ENCODE results near the gene MED13.
"Not testable (repeated sequence)": the region's sequence is repeated elsewhere in the genome, so short reads cannot be mapped to it uniquely, and the experiment has no call there.

The MED13 gene

DNA sequence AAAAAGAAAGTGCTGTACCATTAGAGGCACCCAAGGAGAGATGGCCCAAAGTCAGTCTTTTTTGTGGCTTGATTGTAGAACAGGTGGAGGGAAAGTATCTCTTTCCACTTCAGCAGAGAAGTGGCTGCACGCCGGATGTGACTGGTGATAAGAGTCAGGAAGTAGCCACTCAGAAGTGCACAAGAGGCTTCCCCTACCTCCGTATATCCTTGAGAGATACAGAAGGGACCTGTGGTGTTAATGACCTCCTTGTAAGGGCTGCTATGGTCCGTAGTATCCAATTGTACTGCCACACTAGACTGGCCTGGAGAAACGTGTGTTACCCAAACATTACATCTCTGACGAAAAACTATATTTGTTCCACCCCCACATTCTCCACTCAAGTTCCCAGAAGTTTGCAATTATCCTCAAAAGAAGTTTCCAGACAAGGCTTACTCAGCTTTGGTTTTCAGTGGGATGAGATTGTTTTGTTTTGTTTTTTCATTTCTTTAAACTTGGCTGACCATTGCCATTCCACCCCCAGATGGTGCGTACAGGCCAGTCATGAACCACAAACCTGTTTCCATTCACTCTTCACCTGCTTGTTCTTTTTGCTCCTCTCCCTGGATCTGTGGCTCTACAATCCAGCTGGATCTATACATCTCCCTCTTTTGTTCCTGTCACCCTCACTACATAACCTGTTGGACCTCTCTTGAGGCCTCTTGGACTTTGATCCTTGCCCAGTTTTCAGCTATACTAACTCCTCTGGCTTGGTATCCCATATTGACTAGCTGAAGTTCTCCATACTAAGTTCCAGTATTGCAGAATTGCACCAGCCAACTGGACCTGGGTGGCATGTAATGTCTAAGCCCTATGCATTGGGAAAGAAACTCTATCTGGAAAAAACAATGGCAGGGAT, 20.7 kb upstream of the MED13 start:
- Histone ChIP-seq H3K4me3 (ENCODE audit: low read depth in 1 of 2, low read length in 2 of 2) (no peak overlapping the region), H3K36me3 (ENCODE audit: control insufficient read depth in 1 of 2, insufficient read depth in 2 of 2, low read length in 2 of 2) (no peaks in the 10 kb centered on the region), H3K27me3 (ENCODE audit: low read depth, low read length) (no peaks in the 10 kb centered on the region), H3K9me3 (ENCODE audit: control insufficient read depth in 1 of 2, low read length in 2 of 2) (no peaks in the 10 kb centered on the region), H3K4me1 (ENCODE audit: control insufficient read depth in 1 of 2, insufficient read depth in 2 of 2, low read length in 2 of 2) (peaks cover 0 to 4% of the 10 kb centered on the region in 2 donors), H3K27ac (ENCODE audit: low read length) (no peak overlapping the region)

DNA sequence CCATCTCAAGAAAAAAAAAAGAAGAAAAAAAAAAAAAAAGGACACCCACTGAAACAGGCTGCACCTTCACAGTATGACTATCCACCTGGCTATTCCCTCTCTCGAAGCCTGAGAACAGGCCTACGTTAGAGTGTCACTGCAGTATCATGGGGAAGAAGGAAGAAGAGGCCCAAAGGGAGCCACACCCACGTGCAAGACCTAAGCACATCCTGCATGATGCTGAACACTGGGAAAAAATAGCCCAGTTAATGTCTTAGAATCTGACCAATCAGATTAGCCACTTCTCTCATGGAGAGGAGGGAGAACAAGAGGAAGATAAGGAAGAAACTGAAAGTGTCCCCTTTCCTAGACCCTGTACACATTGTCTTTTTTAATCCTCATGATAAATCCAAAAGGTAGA, 19.5 kb upstream of the MED13 start:
- no peaks in the 10 kb centered on the region for H3K36me3 ChIP-seq (ENCODE audit: control insufficient read depth in 1 of 2, insufficient read depth in 2 of 2, low read length in 2 of 2)

DNA sequence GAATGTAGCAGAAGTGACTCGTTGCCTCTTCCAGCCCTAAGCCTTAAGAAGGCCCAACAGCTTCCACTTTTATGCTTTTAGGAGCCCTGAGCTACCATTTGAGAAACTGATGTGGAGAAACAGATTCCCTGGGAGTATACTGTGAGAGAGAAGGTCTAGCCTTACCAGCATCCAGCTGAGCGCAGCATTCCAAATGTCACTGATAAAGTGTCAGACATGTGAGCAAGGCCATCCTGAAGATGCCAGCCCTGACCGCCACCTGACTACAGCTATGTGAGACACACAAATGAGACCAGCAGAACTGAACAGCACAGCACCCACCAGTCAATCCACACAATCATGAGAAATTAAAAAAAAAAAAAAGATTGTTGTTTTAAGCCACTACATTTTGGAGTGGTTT, 18.6 kb upstream of the MED13 start:
- no peaks in the 10 kb centered on the region for H3K36me3 ChIP-seq (ENCODE audit: control insufficient read depth in 1 of 2, insufficient read depth in 2 of 2, low read length in 2 of 2)
- no peak overlapping the region for H3K4me3 ChIP-seq (ENCODE audit: low read depth in 1 of 2, low read length in 2 of 2)
- H3K27ac ChIP-seq (ENCODE audit: low read length), result no peak overlapping the region
- H3K27me3 ChIP-seq (ENCODE audit: low read depth, low read length), result no peaks in the 10 kb centered on the region
- no peaks in the 10 kb centered on the region for H3K9me3 ChIP-seq (ENCODE audit: control insufficient read depth in 1 of 2, low read length in 2 of 2)
- H3K4me1 ChIP-seq (ENCODE audit: control insufficient read depth in 1 of 2, insufficient read depth in 2 of 2, low read length in 2 of 2), result peaks cover 0 to 4% of the 10 kb centered on the region in 2 donors

More for the DNA sequence above, 19.5 kb upstream of the MED13 start:
- Histone ChIP-seq H3K9me3 (ENCODE audit: control insufficient read depth in 1 of 2, low read length in 2 of 2) (no peaks in the 10 kb centered on the region), H3K27ac (ENCODE audit: low read length) (no peak overlapping the region), H3K4me3 (ENCODE audit: low read depth in 1 of 2, low read length in 2 of 2) (no peak overlapping the region), H3K4me1 (ENCODE audit: control insufficient read depth in 1 of 2, insufficient read depth in 2 of 2, low read length in 2 of 2) (peaks cover 0 to 4% of the 10 kb centered on the region in 2 donors), H3K27me3 (ENCODE audit: low read depth, low read length) (no peaks in the 10 kb centered on the region)

DNA sequence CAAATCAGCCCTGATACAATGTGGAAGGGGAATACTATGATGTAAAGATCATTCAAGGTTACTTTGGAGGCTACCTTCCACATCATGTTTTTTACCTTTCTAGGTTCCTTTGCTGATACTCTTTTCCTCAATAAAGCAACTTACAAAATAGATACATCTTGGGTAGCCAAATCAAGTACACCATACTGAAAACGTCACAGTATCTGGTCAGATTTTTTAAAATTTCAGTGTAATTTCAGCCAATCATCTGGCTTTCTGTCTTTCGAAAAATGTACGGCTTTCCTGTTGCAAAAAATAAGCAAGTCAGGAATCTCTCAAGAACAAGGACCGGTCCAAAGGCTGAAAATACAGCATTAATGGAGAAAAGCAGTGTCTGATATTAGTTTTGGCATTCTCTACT, 15.6 kb upstream of the MED13 start:
- Histone ChIP-seq H3K4me3 (ENCODE audit: low read depth in 1 of 2, low read length in 2 of 2) (no peak overlapping the region), H3K27ac (ENCODE audit: low read length) (no peak overlapping the region), H3K9me3 (ENCODE audit: control insufficient read depth in 1 of 2, low read length in 2 of 2) (no peaks in the 10 kb centered on the region), H3K4me1 (ENCODE audit: control insufficient read depth in 1 of 2, insufficient read depth in 2 of 2, low read length in 2 of 2) (peaks cover 0 to 1% of the 10 kb centered on the region in 2 donors), H3K27me3 (ENCODE audit: low read depth, low read length) (no peaks in the 10 kb centered on the region), H3K36me3 (ENCODE audit: control insufficient read depth in 1 of 2, insufficient read depth in 2 of 2, low read length in 2 of 2) (no peaks in the 10 kb centered on the region)

DNA sequence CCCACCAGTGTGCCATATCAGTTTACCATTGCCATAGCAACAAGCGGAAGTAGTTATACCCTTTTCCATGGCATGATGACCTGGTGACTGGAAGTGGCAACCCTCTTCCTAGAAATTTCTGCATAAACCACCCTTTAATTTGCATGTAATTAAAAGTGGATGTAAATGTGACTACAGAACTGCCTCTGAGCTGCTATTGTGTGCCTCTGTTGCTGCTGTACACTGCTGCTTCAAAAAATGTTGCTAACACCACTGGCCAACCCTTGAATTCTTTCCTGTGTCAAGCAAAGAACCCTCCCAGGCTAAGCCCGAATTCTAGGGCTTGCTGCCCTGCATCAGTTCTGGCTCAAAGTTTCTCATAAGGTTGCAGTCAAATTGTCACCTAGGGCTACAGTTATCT, 12.9 kb upstream of the MED13 start:
- Histone ChIP-seq H3K36me3 (ENCODE audit: control insufficient read depth in 1 of 2, insufficient read depth in 2 of 2, low read length in 2 of 2) (no peaks in the 10 kb centered on the region), H3K4me1 (ENCODE audit: control insufficient read depth in 1 of 2, insufficient read depth in 2 of 2, low read length in 2 of 2) (no peaks in the 10 kb centered on the region), H3K9me3 (ENCODE audit: control insufficient read depth in 1 of 2, low read length in 2 of 2) (no peaks in the 10 kb centered on the region), H3K27me3 (ENCODE audit: low read depth, low read length) (no peaks in the 10 kb centered on the region), H3K4me3 (ENCODE audit: low read depth in 1 of 2, low read length in 2 of 2) (no peak overlapping the region), H3K27ac (ENCODE audit: low read length) (no peak overlapping the region)

DNA sequence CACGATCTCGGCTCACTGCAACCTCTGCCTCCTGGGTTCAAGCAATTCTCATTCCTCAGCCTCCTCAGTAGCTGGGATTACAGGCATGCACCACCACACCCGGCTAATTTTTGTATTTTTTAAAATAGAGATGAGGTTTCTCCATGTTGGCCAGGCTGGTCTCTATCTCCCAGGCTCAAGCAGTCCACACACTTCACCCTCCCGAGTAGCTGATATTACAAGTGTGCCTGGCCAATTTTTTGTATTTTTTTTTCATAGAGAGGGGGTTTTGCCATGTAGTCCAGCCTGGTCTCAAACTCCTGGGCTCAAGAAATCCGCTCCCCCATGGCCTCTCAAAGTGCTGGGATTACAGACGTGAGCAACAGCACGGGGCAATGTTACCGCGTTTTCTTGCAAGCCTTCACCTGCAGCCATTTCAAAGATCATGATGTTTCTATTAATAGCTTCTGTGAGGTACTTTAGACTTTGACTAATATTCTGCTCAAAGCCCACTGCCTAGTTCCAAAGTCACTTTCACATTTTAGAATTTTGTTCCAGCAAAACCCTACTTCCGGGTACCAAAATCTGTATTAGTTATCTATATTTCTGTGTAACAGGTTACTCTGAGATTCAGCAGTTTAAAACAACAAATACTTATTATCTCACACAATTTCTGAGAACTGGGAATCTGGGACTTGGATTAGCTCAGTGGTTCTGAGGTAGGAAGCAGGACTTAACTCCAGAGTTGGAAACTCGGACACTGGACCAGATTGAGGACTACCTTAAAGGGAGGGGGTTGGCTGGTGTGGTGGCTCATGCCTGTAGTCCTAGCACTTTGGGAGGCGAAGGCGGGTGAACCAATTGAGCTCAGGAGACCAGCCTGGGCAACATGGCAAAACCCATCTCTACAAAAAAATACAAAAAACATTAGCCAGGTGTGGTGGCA, 12.0 kb upstream of the MED13 start:
- H3K36me3 ChIP-seq (ENCODE audit: control insufficient read depth in 1 of 2, insufficient read depth in 2 of 2, low read length in 2 of 2), result no peaks in the 10 kb centered on the region
- no peak overlapping the region for H3K27ac ChIP-seq (ENCODE audit: low read length)
- H3K27me3 ChIP-seq (ENCODE audit: low read depth, low read length), result no peaks in the 10 kb centered on the region
- no peaks in the 10 kb centered on the region for H3K9me3 ChIP-seq (ENCODE audit: control insufficient read depth in 1 of 2, low read length in 2 of 2)
- H3K4me1 ChIP-seq (ENCODE audit: control insufficient read depth in 1 of 2, insufficient read depth in 2 of 2, low read length in 2 of 2), result no peaks in the 10 kb centered on the region
- H3K4me3 ChIP-seq (ENCODE audit: low read depth in 1 of 2, low read length in 2 of 2), result no peak overlapping the region

DNA sequence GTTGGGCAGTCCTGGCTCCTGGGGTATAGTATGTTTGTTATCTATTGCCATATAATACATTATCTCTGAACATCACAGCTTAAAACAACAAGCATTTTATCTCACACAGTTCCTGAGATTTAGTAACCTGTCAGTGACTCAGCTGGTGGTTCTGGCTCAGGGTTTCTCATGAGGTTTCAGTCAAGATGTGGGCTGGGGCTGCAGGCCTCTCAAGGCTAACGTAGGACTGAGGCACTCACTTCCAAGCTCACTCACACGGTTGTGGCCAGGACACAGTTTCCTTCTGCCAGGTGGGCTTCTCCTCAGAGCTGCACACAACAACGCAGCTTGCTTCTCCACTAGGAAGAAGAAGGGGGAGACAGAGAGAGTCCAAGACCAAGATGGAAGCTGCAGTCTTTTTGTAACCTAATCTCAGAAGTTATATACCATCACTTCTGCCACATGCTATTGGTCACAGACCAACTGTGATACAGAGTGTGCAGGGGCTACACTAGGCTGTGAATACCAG, 10.3 kb upstream of the MED13 start:
- Histone ChIP-seq H3K9me3 (ENCODE audit: control insufficient read depth in 1 of 2, low read length in 2 of 2) (no peaks in the 10 kb centered on the region), H3K4me3 (ENCODE audit: low read depth in 1 of 2, low read length in 2 of 2) (no peak overlapping the region), H3K27ac (ENCODE audit: low read length) (no peak overlapping the region), H3K4me1 (ENCODE audit: control insufficient read depth in 1 of 2, insufficient read depth in 2 of 2, low read length in 2 of 2) (no peaks in the 10 kb centered on the region), H3K27me3 (ENCODE audit: low read depth, low read length) (no peaks in the 10 kb centered on the region), H3K36me3 (ENCODE audit: control insufficient read depth in 1 of 2, insufficient read depth in 2 of 2, low read length in 2 of 2) (no peaks in the 10 kb centered on the region)

DNA sequence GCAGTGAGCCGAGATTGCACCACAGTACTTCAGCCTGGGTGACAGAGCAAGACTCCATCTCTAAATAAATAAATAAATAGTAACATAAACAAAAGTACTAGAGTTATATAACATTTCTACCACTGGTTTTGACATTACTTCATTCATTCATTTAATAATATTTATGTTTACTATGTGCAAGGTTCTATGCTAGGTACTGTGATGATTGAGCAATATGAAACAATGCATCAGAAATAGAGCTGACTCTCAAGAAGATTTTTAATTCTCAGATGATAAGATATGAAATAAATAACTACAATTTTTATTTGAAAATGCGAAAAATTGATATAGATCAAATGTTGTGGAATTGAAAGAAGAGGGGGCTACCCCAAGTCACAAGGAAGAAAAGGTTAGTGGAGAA, 8.9 kb upstream of the MED13 start:
- no peaks in the 10 kb centered on the region for H3K36me3 ChIP-seq (ENCODE audit: control insufficient read depth in 1 of 2, insufficient read depth in 2 of 2, low read length in 2 of 2)
- no peaks in the 10 kb centered on the region for H3K9me3 ChIP-seq (ENCODE audit: control insufficient read depth in 1 of 2, low read length in 2 of 2)
- no peaks in the 10 kb centered on the region for H3K27me3 ChIP-seq (ENCODE audit: low read depth, low read length)
- no peak overlapping the region for H3K27ac ChIP-seq (ENCODE audit: low read length)
- H3K4me1 ChIP-seq (ENCODE audit: control insufficient read depth in 1 of 2, insufficient read depth in 2 of 2, low read length in 2 of 2), result no peaks in the 10 kb centered on the region
- H3K4me3 ChIP-seq (ENCODE audit: low read depth in 1 of 2, low read length in 2 of 2), result no peak overlapping the region

DNA sequence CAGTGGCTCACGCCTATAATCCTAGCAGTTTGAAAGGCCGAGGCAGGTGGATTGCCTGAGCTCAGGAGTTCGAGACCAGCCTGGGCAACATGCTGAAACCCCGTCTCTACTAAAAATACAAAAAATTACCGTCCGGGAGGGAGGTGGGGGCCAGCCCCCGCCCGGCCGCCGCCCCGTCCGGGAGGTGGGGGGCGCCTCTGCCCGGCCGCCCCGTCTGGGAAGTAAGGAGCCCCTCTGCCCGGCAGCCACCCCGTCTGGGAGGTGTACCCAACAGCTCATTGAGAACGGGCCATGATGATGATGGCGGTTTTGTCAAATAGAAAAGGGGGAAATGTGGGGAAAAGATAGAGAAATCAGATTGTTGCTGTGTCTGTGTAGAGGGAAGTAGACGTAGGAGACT, 7.8 kb upstream of the MED13 start:
- H3K4me1 ChIP-seq (ENCODE audit: control insufficient read depth in 1 of 2, insufficient read depth in 2 of 2, low read length in 2 of 2); H3K4me3 ChIP-seq (ENCODE audit: low read depth in 1 of 2, low read length in 2 of 2); H3K36me3 ChIP-seq (ENCODE audit: control insufficient read depth in 1 of 2, insufficient read depth in 2 of 2, low read length in 2 of 2); H3K27ac ChIP-seq (ENCODE audit: low read length); H3K27me3 ChIP-seq (ENCODE audit: low read depth, low read length); H3K9me3 ChIP-seq (ENCODE audit: control insufficient read depth in 1 of 2, low read length in 2 of 2): not testable (repeated sequence)

DNA sequence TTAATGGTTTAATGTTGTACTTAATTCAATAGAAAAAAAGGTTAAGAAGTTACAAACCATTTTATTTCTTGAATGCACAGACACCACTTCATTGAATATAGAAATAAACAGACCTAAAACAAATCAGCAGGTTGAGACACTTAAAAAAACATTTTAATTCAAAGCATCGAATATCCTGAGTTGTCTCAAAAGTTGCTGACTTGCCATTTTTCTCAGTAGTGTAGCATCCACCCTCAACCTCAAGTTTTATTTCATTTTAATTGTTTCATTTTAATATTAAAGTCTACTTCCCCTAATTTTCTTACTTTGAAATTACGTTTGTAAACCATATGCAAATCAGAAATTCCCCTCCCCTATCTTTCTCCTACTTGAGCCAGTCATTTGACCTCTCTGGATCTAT, 5.8 kb upstream of the MED13 start:
- Histone ChIP-seq H3K9me3 (ENCODE audit: control insufficient read depth in 1 of 2, low read length in 2 of 2) (no peaks in the 10 kb centered on the region), H3K27ac (ENCODE audit: low read length) (no peak overlapping the region), H3K4me3 (ENCODE audit: low read depth in 1 of 2, low read length in 2 of 2) (no peak overlapping the region), H3K27me3 (ENCODE audit: low read depth, low read length) (no peaks in the 10 kb centered on the region), H3K4me1 (ENCODE audit: control insufficient read depth in 1 of 2, insufficient read depth in 2 of 2, low read length in 2 of 2) (peaks cover 0 to 6% of the 10 kb centered on the region in 2 donors), H3K36me3 (ENCODE audit: control insufficient read depth in 1 of 2, insufficient read depth in 2 of 2, low read length in 2 of 2) (no peaks in the 10 kb centered on the region)
